ENCODE data around the gene CDC14A. TPM values are rescaled to one million over a fixed set of nuclear protein-coding genes. Genes with fewer than 3 reads are reported as not detected.
A peak's percentile ranks its signal among the peaks of the same experiment; 100 is the strongest.

The CDC14A gene
- total and polyA plus RNA-seq, 2 donors (not counting 1 experiment from before 2014, with no cell fraction given) = 1.4 to 3.5 TPM

DNA sequence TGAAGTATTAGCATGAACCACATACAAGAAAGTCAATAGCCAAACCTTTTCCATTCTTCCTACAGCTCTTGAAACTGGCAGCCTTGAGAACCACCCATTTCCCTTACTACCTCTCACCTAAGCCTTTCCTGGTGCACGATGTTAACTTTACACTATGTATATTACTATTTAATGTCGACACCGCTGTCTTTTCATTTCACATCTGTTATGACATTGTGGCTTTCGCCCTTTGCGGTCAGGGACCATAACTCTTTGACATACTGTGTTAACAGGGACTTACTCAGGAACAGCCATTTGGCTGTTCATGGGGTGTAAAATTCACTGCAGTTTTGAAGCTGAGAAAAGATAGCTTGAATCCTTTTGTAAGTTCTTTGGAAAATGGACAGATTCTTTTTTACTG lies 164.6 kb downstream of the CDC14A start:
- no peaks in the 10 kb centered on the region for H3K79me2 ChIP-seq (ENCODE audit: control insufficient read depth, insufficient read depth, low read length)
- TF ChIP-seq, protein P1, sequence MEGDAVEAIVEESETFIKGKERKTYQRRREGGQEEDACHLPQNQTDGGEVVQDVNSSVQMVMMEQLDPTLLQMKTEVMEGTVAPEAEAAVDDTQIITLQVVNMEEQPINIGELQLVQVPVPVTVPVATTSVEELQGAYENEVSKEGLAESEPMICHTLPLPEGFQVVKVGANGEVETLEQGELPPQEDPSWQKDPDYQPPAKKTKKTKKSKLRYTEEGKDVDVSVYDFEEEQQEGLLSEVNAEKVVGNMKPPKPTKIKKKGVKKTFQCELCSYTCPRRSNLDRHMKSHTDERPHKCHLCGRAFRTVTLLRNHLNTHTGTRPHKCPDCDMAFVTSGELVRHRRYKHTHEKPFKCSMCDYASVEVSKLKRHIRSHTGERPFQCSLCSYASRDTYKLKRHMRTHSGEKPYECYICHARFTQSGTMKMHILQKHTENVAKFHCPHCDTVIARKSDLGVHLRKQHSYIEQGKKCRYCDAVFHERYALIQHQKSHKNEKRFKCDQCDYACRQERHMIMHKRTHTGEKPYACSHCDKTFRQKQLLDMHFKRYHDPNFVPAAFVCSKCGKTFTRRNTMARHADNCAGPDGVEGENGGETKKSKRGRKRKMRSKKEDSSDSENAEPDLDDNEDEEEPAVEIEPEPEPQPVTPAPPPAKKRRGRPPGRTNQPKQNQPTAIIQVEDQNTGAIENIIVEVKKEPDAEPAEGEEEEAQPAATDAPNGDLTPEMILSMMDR (conservative IDR thresholded peaks at IDR 0.05 in 1 of 2, IDR thresholded peaks at IDR 0.05 in 1 of 2; ENCODE audit: low read depth in 1 of 2, low read length in 2 of 2) = no peak
- no peak for TF ChIP-seq EZH2 (IDR thresholded peaks at IDR 0.05; ENCODE audit: low read length, missing control alignments)
- H3K4me3 ChIP-seq (replicated peaks in 1 of 4; ENCODE audit: control extremely low read depth in 1 of 4, insufficient read depth in 1 of 4, low read depth in 3 of 4, low read length in 4 of 4) = no peak overlapping the region
- H3K36me3 ChIP-seq (ENCODE audit: control insufficient read depth, insufficient read depth, low read length) = no peaks in the 10 kb centered on the region
- H3K27ac ChIP-seq (ENCODE audit: insufficient read depth, low read length) = no peak overlapping the region
- H4K20me1 ChIP-seq (ENCODE audit: control insufficient read depth, extremely low read depth, insufficient read depth, low read length) = no peaks in the 10 kb centered on the region
- H3K4me2 ChIP-seq (ENCODE audit: extremely low read depth, insufficient read depth, low read length) = no peak overlapping the region
- H3K9me3 ChIP-seq (ENCODE audit: control insufficient read depth, insufficient read depth, low read depth, low read length) = no peaks in the 10 kb centered on the region
- no peak for DNase-seq (ENCODE audit: low read depth in 2 of 2)
- H2AFZ ChIP-seq (ENCODE audit: low read length) = no peak overlapping the region
- no peaks in the 10 kb centered on the region for H3K27me3 ChIP-seq (ENCODE audit: control insufficient read depth, insufficient read depth, low read length)
- H3K4me1 ChIP-seq (ENCODE audit: control insufficient read depth, extremely low read depth, insufficient read depth, low read length) = no peaks in the 10 kb centered on the region
- H3K9ac ChIP-seq (ENCODE audit: insufficient read depth, low read length) = no peak overlapping the region

DNA sequence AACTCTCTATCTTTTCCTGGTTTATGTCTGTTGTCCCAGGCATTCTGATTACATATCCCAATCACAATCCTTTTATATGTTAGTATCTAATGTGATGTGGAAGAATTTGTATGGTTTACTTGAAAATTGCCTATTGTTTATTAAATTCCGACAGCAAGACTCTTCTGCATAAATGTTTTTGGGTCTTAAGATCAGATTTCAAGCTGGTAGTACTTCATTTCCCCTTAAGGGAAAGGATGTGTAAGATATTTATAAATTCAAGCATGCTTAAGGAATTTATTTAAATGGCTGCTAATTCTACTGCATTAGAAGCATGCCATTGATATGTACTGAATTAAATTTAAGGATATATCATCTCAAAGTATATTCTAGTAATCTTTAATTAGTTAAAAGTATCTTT lies 165.2 kb downstream of the CDC14A start:
- no peak for TF ChIP-seq EZH2 (IDR thresholded peaks at IDR 0.05; ENCODE audit: low read length, missing control alignments)
- TF ChIP-seq, protein P1 (conservative IDR thresholded peaks at IDR 0.05 in 1 of 2, IDR thresholded peaks at IDR 0.05 in 1 of 2; ENCODE audit: low read depth in 1 of 2, low read length in 2 of 2) = no peak
- Histone ChIP-seq H2AFZ (ENCODE audit: low read length) (no peak overlapping the region), H3K27me3 (ENCODE audit: control insufficient read depth, insufficient read depth, low read length) (no peaks in the 10 kb centered on the region), H3K4me3 (replicated peaks in 1 of 4; ENCODE audit: control extremely low read depth in 1 of 4, insufficient read depth in 1 of 4, low read depth in 3 of 4, low read length in 4 of 4) (no peak overlapping the region), H3K36me3 (ENCODE audit: control insufficient read depth, insufficient read depth, low read length) (no peaks in the 10 kb centered on the region), H3K4me2 (ENCODE audit: extremely low read depth, insufficient read depth, low read length) (no peak overlapping the region), H4K20me1 (ENCODE audit: control insufficient read depth, extremely low read depth, insufficient read depth, low read length) (no peaks in the 10 kb centered on the region), H3K27ac (ENCODE audit: insufficient read depth, low read length) (no peak overlapping the region), H3K9ac (ENCODE audit: insufficient read depth, low read length) (no peak overlapping the region), H3K79me2 (ENCODE audit: control insufficient read depth, insufficient read depth, low read length) (no peaks in the 10 kb centered on the region), H3K9me3 (ENCODE audit: control insufficient read depth, insufficient read depth, low read depth, low read length) (no peaks in the 10 kb centered on the region), H3K4me1 (ENCODE audit: control insufficient read depth, extremely low read depth, insufficient read depth, low read length) (no peaks in the 10 kb centered on the region)
- DNase-seq (ENCODE audit: low read depth in 2 of 2) = peak in 1 of 2 donors; percentile 15

DNA sequence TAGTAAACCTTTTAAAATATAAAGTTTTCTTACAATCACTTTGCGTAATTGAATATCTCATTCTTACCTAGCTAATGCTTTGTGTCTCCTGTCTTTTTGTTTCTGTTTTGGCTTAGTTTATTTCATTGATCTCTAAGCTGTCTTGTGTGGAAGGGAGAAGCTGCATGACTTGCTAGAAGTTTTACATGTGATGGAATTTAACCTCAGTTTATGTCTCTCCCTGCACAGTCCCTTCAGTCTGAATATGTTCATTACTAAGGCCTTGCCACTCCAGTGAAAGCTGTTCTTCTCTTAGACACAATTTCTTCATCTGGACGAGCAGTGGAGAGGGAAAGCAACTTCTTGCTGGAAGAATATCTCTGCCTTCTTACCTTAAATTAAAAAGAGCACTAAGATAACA lies 165.7 kb downstream of the CDC14A start:
- TF ChIP-seq, protein P1 (conservative IDR thresholded peaks at IDR 0.05 in 1 of 2, IDR thresholded peaks at IDR 0.05 in 1 of 2; ENCODE audit: low read depth in 1 of 2, low read length in 2 of 2) = no peak
- no peak for TF ChIP-seq EZH2 (IDR thresholded peaks at IDR 0.05; ENCODE audit: low read length, missing control alignments)
- Histone ChIP-seq H3K27ac (ENCODE audit: insufficient read depth, low read length) (no peak overlapping the region), H3K36me3 (ENCODE audit: control insufficient read depth, insufficient read depth, low read length) (no peaks in the 10 kb centered on the region), H3K4me3 (replicated peaks in 1 of 4; ENCODE audit: control extremely low read depth in 1 of 4, insufficient read depth in 1 of 4, low read depth in 3 of 4, low read length in 4 of 4) (no peak overlapping the region), H4K20me1 (ENCODE audit: control insufficient read depth, extremely low read depth, insufficient read depth, low read length) (no peaks in the 10 kb centered on the region), H3K4me2 (ENCODE audit: extremely low read depth, insufficient read depth, low read length) (no peak overlapping the region), H2AFZ (ENCODE audit: low read length) (no peak overlapping the region), H3K9ac (ENCODE audit: insufficient read depth, low read length) (no peak overlapping the region), H3K4me1 (ENCODE audit: control insufficient read depth, extremely low read depth, insufficient read depth, low read length) (no peaks in the 10 kb centered on the region), H3K79me2 (ENCODE audit: control insufficient read depth, insufficient read depth, low read length) (no peaks in the 10 kb centered on the region), H3K9me3 (ENCODE audit: control insufficient read depth, insufficient read depth, low read depth, low read length) (no peaks in the 10 kb centered on the region), H3K27me3 (ENCODE audit: control insufficient read depth, insufficient read depth, low read length) (no peaks in the 10 kb centered on the region)
- DNase-seq (ENCODE audit: low read depth in 2 of 2) = no peak

Data from fibroblast of lung (primary cell).